BLaER1 treated with 17β-estradiol and CSF1 and Interleukin-3, amounts not matched to agents 10 nM and 100 nM (cell line): ENCODE measurements around the gene AOPEP.

Experiments used
- H3K27ac ChIP-seq, 11 experiments: shearing (Covaris generic); formaldehyde crosslinking; 2 replicates each; pipeline ENCODE4 v1.8.1; 2022
- H3K27me3 ChIP-seq, 11 experiments: shearing (Covaris generic); formaldehyde crosslinking; 2 replicates each; pipeline ENCODE4 v1.8.1; 2022
- H3K36me3 ChIP-seq, 11 experiments: shearing (Covaris generic); formaldehyde crosslinking; 2 replicates each; pipeline ENCODE4 v1.8.1; 2022
- H3K4me1 ChIP-seq, 10 experiments: shearing (Covaris generic); formaldehyde crosslinking; 2 replicates each; pipeline ENCODE4 v1.8.1; 2022
- H3K4me2 ChIP-seq, 11 experiments: shearing (Covaris generic); formaldehyde crosslinking; 2 replicates each; pipeline ENCODE4 v1.8.1; 2022
- H3K4me3 ChIP-seq, 10 experiments: shearing (Covaris generic); formaldehyde crosslinking; 2 replicates each; pipeline ENCODE4 v1.8.1; 2022
- H3K9ac ChIP-seq, 11 experiments: shearing (Covaris generic); formaldehyde crosslinking; 2 replicates each; pipeline ENCODE4 v1.8.1; 2022
- H3K9me3 ChIP-seq, 11 experiments: shearing (Covaris generic); formaldehyde crosslinking; replicated peaks in 1 of 11; 2 replicates each; pipeline ENCODE4 v1.8.1; 2022
- H4K20me1 ChIP-seq, 11 experiments: shearing (Covaris generic); formaldehyde crosslinking; 2 replicates each; pipeline ENCODE4 v1.8.1; 2022
- Cebpa-rat ChIP-seq, 11 experiments: shearing (Covaris generic); IDR thresholded peaks; 2 replicates each; pipeline ENCODE4 v1.8.1; 2022

The AOPEP gene

GRCh38 chr9:94993160-94993820, 266.8 kb downstream of the AOPEP start:
- no peak for TF ChIP-seq Cebpa-rat (IDR thresholded peaks at IDR 0.05)
- Histone ChIP-seq H3K27ac (no peak overlapping the region), H3K36me3 (peaks cover 0 to 13% (median 0%) of the 10 kb centered on the region in 11 experiments; a peak in 5 of 22 replicates)

DNA sequence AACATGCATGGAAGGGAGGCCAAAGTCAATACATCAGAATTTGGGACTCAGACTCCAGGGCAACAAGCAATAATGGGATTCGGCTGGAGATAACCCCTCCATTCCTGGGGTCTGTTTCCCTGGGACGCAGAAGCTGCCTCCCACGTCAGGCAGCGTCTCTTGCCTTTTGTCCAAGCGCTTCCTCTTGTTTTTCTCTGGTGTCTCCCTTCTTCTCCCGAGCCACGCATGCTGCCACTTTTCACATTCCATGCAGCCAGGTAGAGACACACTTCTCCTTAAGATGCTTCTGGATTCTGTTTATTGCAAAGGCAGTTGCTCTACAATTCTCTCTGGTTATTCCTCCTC, 267.3 kb downstream of the AOPEP start:
- Histone ChIP-seq H3K27ac (no peak overlapping the region), H3K4me2 (no peak overlapping the region), H3K27me3 (no peaks in the 10 kb centered on the region), H4K20me1 (no peaks in the 10 kb centered on the region), H3K9me3 (peaks cover 0 to 14% (median 12%) of the 10 kb centered on the region in 11 experiments; a peak in 14 of 22 replicates), H3K4me3 (no peak overlapping the region), H3K4me1 (no peaks in the 10 kb centered on the region), H3K9ac (no peak overlapping the region), H3K36me3 (peaks cover 0 to 12% (median 0%) of the 10 kb centered on the region in 11 experiments; a peak in 4 of 22 replicates)
- TF ChIP-seq Cebpa-rat (IDR thresholded peaks at IDR 0.05), result no peak

More at GRCh38 chr9:94993160-94993820, 266.8 kb downstream of the AOPEP start:
- H3K27me3 ChIP-seq, result no peaks in the 10 kb centered on the region
- H3K4me2 ChIP-seq, result no peak overlapping the region
- H3K4me3 ChIP-seq, result no peak overlapping the region
- H3K9me3 ChIP-seq, result peaks cover 0 to 19% (median 14%) of the 10 kb centered on the region in 11 experiments; a peak in 14 of 22 replicates
- no peaks in the 10 kb centered on the region for H4K20me1 ChIP-seq
- no peaks in the 10 kb centered on the region; a peak in 1 of 20 replicates for H3K4me1 ChIP-seq
- H3K9ac ChIP-seq, result no peak overlapping the region

DNA sequence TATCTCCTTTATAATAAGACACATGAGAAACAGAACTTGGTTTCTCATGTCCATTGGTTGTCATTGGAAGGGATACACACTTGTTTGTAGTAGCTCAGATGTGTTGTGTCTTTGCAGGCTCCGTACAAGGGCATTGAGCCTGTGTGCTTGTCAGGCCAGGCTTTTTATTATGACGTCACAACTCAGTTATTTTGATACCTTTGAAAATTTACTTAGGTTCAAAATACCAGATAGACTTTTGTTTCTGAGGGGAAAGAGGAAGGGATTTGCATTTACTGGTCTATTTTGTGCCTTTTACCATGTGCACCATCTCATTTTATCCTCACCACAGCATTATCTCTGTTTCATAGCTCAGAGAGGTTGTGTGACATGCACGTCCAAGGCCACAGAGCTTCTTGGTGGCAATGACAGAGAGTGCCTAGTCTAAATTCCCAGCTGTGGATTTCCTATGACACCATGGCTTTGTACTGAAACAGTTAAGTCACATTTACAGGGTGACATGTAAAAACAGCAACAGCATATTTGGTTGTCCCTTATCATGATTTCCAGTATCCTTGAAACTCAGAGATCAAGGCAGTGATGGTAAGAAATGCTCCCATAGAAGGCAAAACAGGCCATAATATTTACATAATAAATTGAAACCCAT, 268.7 kb downstream of the AOPEP start:
- H3K27me3 ChIP-seq, result no peaks in the 10 kb centered on the region
- H4K20me1 ChIP-seq, result no peaks in the 10 kb centered on the region
- 0 out of 22 replicates have a peak, but pooled peaks cover 0 to under 1% (median 0%) of the 10 kb centered on the region in 11 experiments for H3K9me3 ChIP-seq
- no peak overlapping the region for H3K4me2 ChIP-seq
- H3K36me3 ChIP-seq, result peaks cover 0 to 5% (median 0%) of the 10 kb centered on the region in 11 experiments; a peak in 2 of 22 replicates
- no peak for TF ChIP-seq Cebpa-rat (IDR thresholded peaks at IDR 0.05)
- H3K4me3 ChIP-seq, result no peak overlapping the region
- H3K27ac ChIP-seq, result no peak overlapping the region
- H3K9ac ChIP-seq, result no peak overlapping the region
- H3K4me1 ChIP-seq, result peaks cover 0 to 9% (median 0%) of the 10 kb centered on the region in 10 experiments; a peak in 6 of 20 replicates

- no peak overlapping the region for H3K9ac ChIP-seq
- peaks cover under 1 to 10% (median 9%) of the 10 kb centered on the region in 11 experiments; a peak in 19 of 22 replicates for H3K27me3 ChIP-seq
- H4K20me1 ChIP-seq, result no peaks in the 10 kb centered on the region
- H3K4me2 ChIP-seq, result no peak overlapping the region
- H3K4me3 ChIP-seq, result no peak overlapping the region
- H3K27ac ChIP-seq, result no peak overlapping the region
- TF ChIP-seq Cebpa-rat (IDR thresholded peaks at IDR 0.05), result no peak
- peaks cover 0 to 5% (median 0%) of the 10 kb centered on the region in 11 experiments; a peak in 1 of 22 replicates for H3K36me3 ChIP-seq
- peaks cover 0 to 10% (median 0%) of the 10 kb centered on the region in 10 experiments; a peak in 6 of 20 replicates for H3K4me1 ChIP-seq
- no peaks in the 10 kb centered on the region for H3K9me3 ChIP-seq
These were observed 270.1 kb downstream of the AOPEP start for GRCh38 chr9:94996641-94997040.

DNA sequence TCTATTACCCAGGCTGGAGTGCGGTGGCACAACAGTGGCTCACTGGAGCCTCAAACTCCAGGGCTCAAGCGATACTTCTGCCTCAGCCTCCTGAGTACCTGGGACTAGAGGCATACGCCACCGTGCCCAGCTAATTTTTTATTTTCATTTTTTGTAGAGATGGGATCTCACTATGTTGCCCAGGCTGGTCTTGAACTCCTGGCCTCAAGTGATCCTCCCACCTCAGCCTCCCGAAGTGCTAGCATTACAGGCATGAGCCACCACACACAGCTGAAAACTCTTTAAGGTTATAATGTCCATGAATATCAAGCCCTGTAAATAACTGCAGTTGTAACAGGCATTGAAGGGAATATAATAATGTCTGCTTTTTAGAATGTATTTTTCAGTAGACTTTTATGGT, 271.2 kb downstream of the AOPEP start:
- Histone ChIP-seq H3K9ac (no peak overlapping the region), H4K20me1 (peaks cover 0 to 4% (median 2%) of the 10 kb centered on the region in 11 experiments; a peak in 7 of 22 replicates), H3K4me3 (no peak overlapping the region), H3K9me3 (no peaks in the 10 kb centered on the region), H3K27me3 (peaks cover 11 to 21% (median 20%) of the 10 kb centered on the region in 11 experiments), H3K27ac (no peak overlapping the region), H3K36me3 (no peaks in the 10 kb centered on the region), H3K4me2 (no peak overlapping the region), H3K4me1 (peaks cover 0 to 10% (median 0%) of the 10 kb centered on the region in 10 experiments; a peak in 6 of 20 replicates)
- no peak for TF ChIP-seq Cebpa-rat (IDR thresholded peaks at IDR 0.05)

- Histone ChIP-seq H3K27ac (no peak overlapping the region), H3K9me3 (no peaks in the 10 kb centered on the region), H4K20me1 (peaks cover 0 to 18% (median 13%) of the 10 kb centered on the region in 11 experiments; a peak in 16 of 22 replicates), H3K27me3 (peaks cover 30 to 41% (median 39%) of the 10 kb centered on the region in 11 experiments), H3K9ac (no peak overlapping the region), H3K36me3 (no peaks in the 10 kb centered on the region), H3K4me2 (peak overlapping the region in 3 of 11 experiments; percentile 30 to 49 (median 40); a peak in 5 of 22 replicates), H3K4me3 (no peak overlapping the region), H3K4me1 (peaks cover 6 to 16% (median 8%) of the 10 kb centered on the region in 10 experiments)
- no peak for TF ChIP-seq Cebpa-rat (IDR thresholded peaks at IDR 0.05)
These were observed 273.3 kb downstream of the AOPEP start for GRCh38 chr9:94999832-95000231.

DNA sequence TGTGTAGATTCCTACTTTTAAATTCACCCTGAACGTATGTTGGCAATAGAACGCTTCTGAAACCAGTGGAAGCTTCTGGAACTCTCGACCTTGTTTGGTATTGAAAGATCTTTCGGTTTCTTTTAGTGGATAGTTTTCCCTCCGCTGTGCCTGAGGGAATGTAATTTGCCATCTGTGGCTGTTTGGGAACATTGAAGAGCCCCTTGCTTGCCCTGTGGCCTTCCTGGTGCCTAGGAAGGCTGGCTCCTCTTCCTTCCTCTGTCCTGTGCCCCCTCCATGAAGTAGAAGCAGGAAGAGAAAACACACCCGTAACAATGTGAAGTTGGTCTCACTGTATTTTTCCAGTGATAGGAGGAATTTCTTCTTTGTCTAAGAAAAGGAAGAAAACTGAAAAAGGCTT, 274.3 kb downstream of the AOPEP start:
- no peak overlapping the region for H3K9ac ChIP-seq
- peaks cover 40 to 51% (median 49%) of the 10 kb centered on the region in 11 experiments for H3K27me3 ChIP-seq
- H3K9me3 ChIP-seq, result no peaks in the 10 kb centered on the region
- no peaks in the 10 kb centered on the region for H3K36me3 ChIP-seq
- H4K20me1 ChIP-seq, result peaks cover 0 to 28% (median 23%) of the 10 kb centered on the region in 11 experiments; a peak in 19 of 22 replicates
- H3K4me3 ChIP-seq, result no peak overlapping the region
- no peak overlapping the region for H3K27ac ChIP-seq
- no peak overlapping the region for H3K4me2 ChIP-seq
- peaks cover 12 to 20% (median 15%) of the 10 kb centered on the region in 10 experiments for H3K4me1 ChIP-seq
- no peak for TF ChIP-seq Cebpa-rat (IDR thresholded peaks at IDR 0.05)

- H3K4me2 ChIP-seq, result no peak overlapping the region
- H3K9me3 ChIP-seq, result no peaks in the 10 kb centered on the region
- H4K20me1 ChIP-seq, result peaks cover 0 to 35% (median 25%) of the 10 kb centered on the region in 11 experiments; a peak in 19 of 22 replicates
- TF ChIP-seq Cebpa-rat (IDR thresholded peaks at IDR 0.05), result no peak
- no peaks in the 10 kb centered on the region for H3K36me3 ChIP-seq
- peaks cover 49 to 60% (median 58%) of the 10 kb centered on the region in 11 experiments for H3K27me3 ChIP-seq
- H3K4me3 ChIP-seq, result no peak overlapping the region
- H3K4me1 ChIP-seq, result peaks cover 12 to 29% (median 15%) of the 10 kb centered on the region in 10 experiments
- H3K9ac ChIP-seq, result no peak overlapping the region
- no peak overlapping the region for H3K27ac ChIP-seq
These were observed 275.2 kb downstream of the AOPEP start for GRCh38 chr9:95001720-95002119.
